ENCODE results near the gene LRRC10B.

LRRC10B gene

GRCh38 chr11:61510166-61510919, 1.8 kb downstream of the LRRC10B start:
- DNase-seq: no peak

GRCh38 chr11:61510974-61511373, 2.4 kb downstream of the LRRC10B start:
- no peak for DNase-seq

GRCh38 chr11:61511383-61511782, 2.8 kb downstream of the LRRC10B start:
- no peak for DNase-seq

GRCh38 chr11:61512435-61512834, 3.9 kb downstream of the LRRC10B start:
- DNase-seq: peak; percentile 95

- peak; percentile 85 for DNase-seq
Observed at GRCh38 chr11:61513143-61513765, 4.7 kb downstream of the LRRC10B start.

- peak; percentile 74 for DNase-seq
Observed at GRCh38 chr11:61514050-61514917, 5.7 kb downstream of the LRRC10B start.

GRCh38 chr11:61515686-61516085, 7.1 kb downstream of the LRRC10B start:
- no peak for DNase-seq

- DNase-seq: no peak
Observed at GRCh38 chr11:61516191-61516590, 7.6 kb downstream of the LRRC10B start.

- peak; percentile 55 for DNase-seq
Observed at GRCh38 chr11:61516675-61517572, 8.4 kb downstream of the LRRC10B start.

GRCh38 chr11:61518032-61518795, 9.7 kb downstream of the LRRC10B start:
- DNase-seq: no peak

GRCh38 chr11:61522881-61523280, 14.3 kb downstream of the LRRC10B start:
- DNase-seq: no peak

GRCh38 chr11:61524446-61524845, 15.9 kb downstream of the LRRC10B start:
- DNase-seq: no peak

GRCh38 chr11:61524963-61525587, 16.5 kb downstream of the LRRC10B start:
- DNase-seq: no peak

- DNase-seq: no peak
Observed at GRCh38 chr11:61526229-61526628, 17.7 kb downstream of the LRRC10B start.

GRCh38 chr11:61526956-61527731, 18.6 kb downstream of the LRRC10B start:
- DNase-seq: no peak

GRCh38 chr11:61528114-61528513, 19.6 kb downstream of the LRRC10B start:
- no peak for DNase-seq

- no peak for DNase-seq
Observed at GRCh38 chr11:61529537-61530225, 21.1 kb downstream of the LRRC10B start.

- peak; percentile 76 for DNase-seq
Observed at GRCh38 chr11:61531044-61531443, 22.5 kb downstream of the LRRC10B start.

- DNase-seq: peak; percentile 85
Observed at GRCh38 chr11:61532134-61533038, 23.8 kb downstream of the LRRC10B start.

Data from NCI-H510A treated with DMSO at 0.1 percent for 48 hours (cell line).